Inflammatory macrophage treated with lipopolysaccharide for 4 hours (primary cell): ENCODE results near the gene NXNL2.
A peak's percentile ranks its signal among the peaks of the same experiment; 100 is the strongest.

Experiments used
- DNase-seq: peaks from one replicate; pipeline ENCODE4 v3.0.0-alpha.2; 2020

NXNL2 gene

DNA sequence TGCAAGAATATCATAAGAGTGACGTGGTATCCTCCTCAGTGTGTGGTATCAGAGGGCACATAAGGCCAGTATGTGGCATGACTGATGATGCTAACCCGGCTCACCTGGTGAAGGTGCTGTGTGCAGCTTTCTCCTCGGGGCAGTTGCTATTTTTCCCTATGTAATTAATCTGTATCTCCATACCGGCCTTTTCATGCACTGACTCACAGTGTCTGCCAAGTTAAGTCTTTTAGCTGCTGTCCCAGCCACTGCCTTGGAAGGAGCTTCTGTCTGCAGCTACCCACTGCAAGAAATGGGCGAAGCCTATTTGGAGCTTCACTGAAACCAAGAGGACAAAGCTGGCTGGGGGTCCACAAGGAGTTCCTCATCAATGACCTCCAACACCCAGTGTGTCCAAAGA lies 46.0 kb downstream of the NXNL2 start:
- DNase-seq, result no peak

DNA sequence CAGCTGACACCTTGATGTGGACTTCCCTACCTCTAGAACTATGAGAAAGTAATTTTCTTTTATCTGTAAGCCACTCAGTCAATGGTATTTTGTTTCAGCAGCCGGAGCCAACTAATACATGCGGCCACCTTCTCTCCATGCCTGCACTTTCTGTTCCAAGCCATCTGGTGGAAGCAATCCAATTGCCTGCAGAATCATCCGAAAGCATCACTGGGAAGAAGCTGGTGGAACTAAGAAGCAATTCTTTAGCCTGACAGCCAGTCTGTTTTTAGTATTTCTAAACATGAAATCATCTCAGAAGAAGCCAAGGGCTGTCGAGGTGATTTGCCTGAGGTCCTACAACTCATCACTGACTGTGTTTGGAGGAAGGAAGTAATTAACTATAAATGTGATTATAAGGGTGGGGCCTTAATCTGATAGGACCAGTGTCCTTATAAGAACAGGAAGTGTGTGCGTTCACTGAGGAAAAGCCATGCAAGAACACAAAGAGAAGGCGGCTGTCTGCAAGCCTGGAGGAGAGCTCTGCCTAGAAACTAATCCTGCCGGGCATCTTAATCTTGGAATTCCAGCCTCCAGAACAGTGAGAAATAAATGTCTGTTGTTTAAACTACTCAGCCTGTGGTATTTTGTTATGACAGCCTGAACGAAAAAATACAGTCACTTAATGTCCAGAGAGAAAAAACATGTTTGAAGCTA lies 49.1 kb downstream of the NXNL2 start:
- DNase-seq, result no peak

DNA sequence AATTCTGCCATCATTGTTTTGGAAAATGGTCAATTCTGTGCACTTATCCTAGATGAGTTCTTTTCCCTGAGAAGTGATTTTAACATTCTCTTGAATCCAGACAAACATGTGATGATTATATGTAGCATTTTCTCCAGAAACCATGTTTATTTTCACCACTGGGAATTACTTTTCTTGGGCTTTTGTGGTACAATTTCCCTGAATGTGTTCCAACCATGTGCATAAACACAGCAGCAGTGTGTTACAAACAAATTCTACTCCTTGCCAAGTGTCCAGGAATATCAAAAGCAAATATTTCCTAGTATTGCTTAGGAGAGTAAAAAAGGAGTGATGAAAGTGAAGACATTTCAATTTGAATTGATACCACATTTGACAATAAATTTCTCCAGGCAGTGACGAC lies 50.4 kb downstream of the NXNL2 start:
- DNase-seq, result no peak

GRCh38 chr9:88586452-88586851 lies 51.5 kb downstream of the NXNL2 start:
- DNase-seq, result no peak

DNA sequence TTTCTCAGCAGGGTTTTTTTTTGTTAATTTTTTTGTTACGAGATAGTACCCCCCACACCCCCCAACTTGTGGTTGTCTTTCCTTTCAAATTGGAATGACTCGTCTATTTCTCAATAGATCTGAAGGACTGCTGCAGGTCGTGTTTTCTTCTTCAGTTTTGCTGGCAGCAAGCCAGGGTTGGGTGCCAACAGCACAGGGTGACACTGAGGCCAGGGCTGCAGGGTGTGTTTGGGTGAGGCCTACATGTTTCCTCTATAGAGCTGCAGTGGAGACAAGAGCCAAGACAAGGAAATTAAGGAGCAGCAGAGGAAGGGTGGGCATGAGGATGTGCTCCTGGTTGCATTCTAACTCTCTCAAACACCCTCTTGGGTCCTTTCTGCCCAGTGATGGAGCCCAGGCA lies 52.2 kb downstream of the NXNL2 start:
- DNase-seq, result no peak

DNA sequence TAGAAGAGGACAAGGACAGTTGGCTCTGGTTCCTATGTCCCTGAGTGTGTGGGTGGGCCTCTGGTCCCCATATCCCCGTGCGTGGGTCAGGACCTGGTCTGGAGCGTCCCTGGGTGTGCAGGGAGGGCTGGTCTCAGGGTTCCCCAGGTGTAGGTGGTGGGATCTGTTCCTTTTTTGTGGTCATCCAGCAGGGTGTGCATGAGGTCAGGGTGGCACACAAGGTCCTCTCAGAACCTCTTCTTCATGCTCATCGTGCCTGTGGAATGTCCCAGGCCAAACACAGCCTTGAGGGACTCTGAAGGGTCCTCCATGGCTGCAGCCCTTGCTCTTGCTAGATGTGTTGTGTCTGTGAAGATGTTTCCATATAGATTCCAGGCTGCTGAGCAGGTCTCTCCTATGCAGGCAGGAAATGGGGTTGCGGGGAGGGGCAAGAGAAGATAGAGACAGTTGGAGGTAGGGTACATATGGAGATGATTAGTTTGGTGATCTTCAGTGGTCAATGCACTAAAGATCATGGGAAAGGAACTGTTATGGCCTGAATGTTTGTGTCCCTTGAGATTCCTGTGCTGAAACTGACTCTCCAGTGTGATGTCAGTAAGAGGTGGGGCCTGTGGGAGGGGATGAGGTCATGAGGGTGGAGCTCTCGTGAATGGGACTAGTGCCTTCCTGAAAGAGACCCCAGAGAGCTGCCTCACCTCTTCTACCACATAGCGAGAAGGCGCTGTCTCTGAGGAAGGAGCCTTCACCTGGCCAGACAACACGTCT lies 53.1 kb downstream of the NXNL2 start:
- DNase-seq, result no peak

DNA sequence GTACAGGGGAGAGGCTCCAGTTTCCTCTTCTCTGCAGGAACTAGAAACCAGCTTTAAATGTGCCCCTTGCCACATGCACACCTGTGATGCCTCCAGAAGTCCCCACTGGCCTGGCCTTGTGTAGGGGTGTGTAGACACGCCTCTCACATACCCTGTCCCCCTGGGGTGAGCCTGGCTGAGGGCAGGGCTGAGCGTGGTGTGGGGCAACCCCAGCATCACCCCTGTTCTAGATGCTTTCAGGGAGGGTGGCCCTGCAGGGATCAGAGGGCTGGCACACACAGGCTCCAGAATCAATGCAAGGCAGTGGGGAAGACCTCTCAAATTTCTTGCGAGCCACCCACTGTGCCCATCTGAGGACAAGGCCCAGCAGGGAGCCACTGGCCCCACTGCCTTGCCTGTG lies 54.7 kb downstream of the NXNL2 start:
- no peak for DNase-seq

DNA sequence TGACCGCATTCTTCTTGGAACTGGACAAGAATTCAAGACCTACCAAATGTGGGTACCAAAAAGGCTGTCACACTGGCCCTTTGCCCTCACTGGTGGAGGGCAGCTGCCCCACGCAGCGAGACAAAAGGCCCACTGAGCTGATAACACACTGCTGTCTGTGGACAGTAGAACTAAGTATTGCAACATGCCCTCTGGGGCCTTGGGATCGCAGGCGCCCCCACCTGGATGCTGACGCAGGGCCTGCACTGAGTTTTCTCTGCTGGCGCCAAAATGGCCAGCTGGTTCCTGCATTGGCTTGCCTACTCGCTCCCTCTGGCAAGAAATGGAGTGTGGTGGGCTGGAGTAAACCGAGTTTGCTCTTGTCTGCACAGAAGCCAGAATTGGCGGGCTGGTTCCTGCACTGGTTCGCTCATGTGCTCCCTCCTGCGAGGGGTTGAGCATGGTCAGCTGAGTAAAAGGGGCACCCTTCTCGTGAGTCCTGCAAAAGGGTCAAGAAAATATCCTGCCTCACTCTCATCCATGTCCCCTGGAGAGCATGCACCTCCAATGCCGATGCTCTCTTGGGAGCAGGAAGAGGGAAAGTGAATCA lies 55.7 kb downstream of the NXNL2 start:
- no peak for DNase-seq

DNA sequence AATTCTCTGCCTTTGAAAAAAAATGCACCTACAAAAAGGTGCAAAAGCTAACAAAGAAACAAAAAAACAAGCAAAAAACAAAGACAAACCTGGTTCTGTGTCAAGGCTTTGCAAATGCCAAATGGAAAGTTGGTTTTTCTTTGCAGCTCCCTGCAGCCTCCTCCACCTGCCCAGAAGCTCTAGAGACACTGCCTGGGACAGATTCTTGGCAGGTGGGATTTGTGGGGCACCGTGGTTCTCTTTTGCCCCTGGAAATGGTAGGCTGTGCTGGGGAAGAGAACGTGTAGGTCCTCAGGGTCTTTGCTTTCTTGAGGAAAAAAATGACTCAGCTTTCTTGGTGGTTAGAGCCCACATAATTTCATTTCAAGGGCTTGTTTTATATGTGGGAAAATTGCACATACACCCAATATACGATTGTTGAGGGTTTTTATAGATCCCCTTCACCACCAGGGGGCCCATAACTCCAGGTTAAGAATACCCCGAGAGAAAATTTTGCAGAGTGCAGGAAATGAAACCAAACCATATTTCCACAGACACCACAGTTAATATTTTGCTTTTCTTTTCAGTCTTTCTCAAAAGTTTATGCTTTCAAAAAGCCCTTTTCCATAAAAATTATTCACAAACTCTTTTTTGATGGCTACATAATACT lies 58.7 kb downstream of the NXNL2 start:
- DNase-seq, result peak; percentile 82
